Lung (tissue), 12 donors: ENCODE measurements around the gene PLXND1. TPM values are rescaled to one million over a fixed set of nuclear protein-coding genes. Genes with fewer than 3 reads are reported as not detected.
"Not testable (repeated sequence)": the region's sequence is repeated elsewhere in the genome, so short reads cannot be mapped to it uniquely, and the experiment has no call there.

Experiments used
- ATAC-seq: fragments of 200-7000 bp; cut with Tn5 transposase; one replicate; pipeline ENCODE4 v1.9.1; 2020; ENCODE audit warnings: moderate number of reproducible peaks; ENCODE audit not compliant: insufficient read depth, low FRiP score
- DNase-seq, 3 donors: peaks; one replicate each; pipeline ENCODE4 v3.0.0-alpha.2; 2013 to 2017
- H3K27ac ChIP-seq, 2 donors: one replicate each; pipeline ENCODE4 v1.5.1; 2013; ENCODE audit warnings: mild to moderate bottlenecking in 2 of 2, moderate library complexity in 2 of 2, control low read depth in 1 of 2, inconsistent platforms in 1 of 2, low read depth in 1 of 2, low read length in 1 of 2
- H3K27me3 ChIP-seq, 3 donors: one replicate each; pipeline ENCODE4 v1.5.1; 2013; ENCODE audit warnings: low read length in 2 of 3; ENCODE audit not compliant: control insufficient read depth in 3 of 3, insufficient read depth in 3 of 3
- H3K36me3 ChIP-seq, 4 donors: one replicate each; pipeline ENCODE4 v1.5.1; 2013; ENCODE audit warnings: low read length in 4 of 4, mild to moderate bottlenecking in 1 of 4, moderate library complexity in 1 of 4; ENCODE audit not compliant: control insufficient read depth in 4 of 4, insufficient read depth in 4 of 4
- H3K4me1 ChIP-seq, 5 donors: one replicate each; pipeline ENCODE4 v1.5.1; 2013; ENCODE audit warnings: low read length in 5 of 5, mild to moderate bottlenecking in 2 of 5, moderate library complexity in 1 of 5; ENCODE audit not compliant: control insufficient read depth in 5 of 5, insufficient read depth in 5 of 5
- H3K4me3 ChIP-seq: one replicate; pipeline ENCODE4 v1.5.1; 2013; ENCODE audit warnings: mild to moderate bottlenecking, control low read depth, moderate library complexity
- H3K9ac ChIP-seq, 2 donors: one replicate each; pipeline ENCODE4 v1.5.1; 2013; ENCODE audit warnings: low read length in 2 of 2, control low read depth in 1 of 2; ENCODE audit not compliant: insufficient read depth in 1 of 2
- H3K9me3 ChIP-seq, 4 donors: one replicate each; pipeline ENCODE4 v1.5.1; 2013; ENCODE audit warnings: low read length in 3 of 4, mild to moderate bottlenecking in 1 of 4, moderate library complexity in 1 of 4; ENCODE audit not compliant: control insufficient read depth in 4 of 4, insufficient read depth in 3 of 4
- WGBS, 2 donors: extraction: QIAGEN DNeasy Blood & Tissue Kit; methylation state at CpG; one replicate each; pipeline ENCODE4 v1.1.7; 2013; 5-methylcytosine and 5-hydroxymethylcytosine counted together
- polyA plus RNA-seq, 2 donors: library from polyadenylated mRNA; stranded (reverse); fragments of 200-250 nt; gene quantifications; one replicate each; pipeline ENCODE4 v1.2.1, GENCODE V29; 2013
- total RNA-seq, 2 donors: library from RNA; depleted of rRNA in 1 of 2; stranded (reverse); fragments of >200 nt in 1 of 2; gene quantifications; one replicate each; pipeline ENCODE4 v1.2.1, GENCODE V29; 2014 to 2021
- TF ChIP-seq, protein P1 (sequence below): IDR thresholded peaks from 2 replicates; pipeline ENCODE4 v1.5.1; 2012; ENCODE audit warnings: mild to moderate bottlenecking; ENCODE audit errors: control extremely low read depth, extremely low read depth
- donor health status: control.
- donor health status: control.
- donor health status: Bipolar disorder and iron deficiency.
- donor health status: healthy.
- donor health status: DM: yes; HTN: yes; CAD: no.

PLXND1 gene
- total and polyA plus RNA-seq, 4 donors: 128 to 233 (median 180) TPM

DNA sequence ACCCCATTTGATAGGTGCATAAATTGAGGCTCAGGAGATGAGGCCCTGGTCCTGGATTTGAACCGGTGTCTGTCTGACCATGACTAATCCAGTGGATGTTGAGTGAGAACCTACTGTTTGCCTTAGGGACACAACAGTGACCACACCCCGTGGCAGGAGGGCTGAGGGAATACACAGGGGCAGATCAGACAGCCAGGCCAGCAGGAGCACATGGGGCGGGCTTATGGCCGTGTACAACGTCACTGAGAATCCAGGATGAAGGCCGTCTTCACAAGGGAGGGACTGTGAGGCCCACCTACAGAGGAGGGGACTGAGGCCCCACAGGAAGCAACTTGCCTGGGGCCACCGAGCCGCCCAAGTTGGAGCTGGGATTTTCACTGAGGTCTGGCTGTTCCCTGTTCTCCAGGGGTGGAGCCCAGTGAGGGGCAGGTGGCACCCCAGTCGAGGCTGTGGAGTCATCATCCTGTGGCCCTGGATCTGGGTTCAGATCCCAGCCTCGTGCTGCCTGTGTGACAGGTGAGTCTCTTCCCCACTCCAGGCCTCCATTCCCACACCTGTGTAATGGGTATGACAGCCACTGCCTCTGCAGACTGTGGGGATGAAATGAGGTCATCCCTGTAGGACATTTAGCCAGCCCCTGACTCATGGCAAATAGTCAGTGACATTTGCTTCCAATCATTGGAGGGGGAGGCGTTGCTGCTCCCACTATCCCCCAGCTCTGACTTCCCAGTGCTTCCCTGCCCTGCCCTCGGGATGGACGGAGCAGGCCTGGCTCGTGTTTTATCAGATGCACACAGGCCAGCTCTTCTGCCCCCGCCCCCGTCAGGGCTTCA, 6.3 kb upstream of the PLXND1 start:
- Histone ChIP-seq H3K27ac (peak overlapping the region in 1 of 2 donors; percentile 27), H3K36me3 (no peaks in the 10 kb centered on the region), H3K9ac (no peak overlapping the region), H3K4me3 (no peak overlapping the region), H3K27me3 (no peaks in the 10 kb centered on the region), H3K4me1 (peaks cover 0 to 48% (median 19%) of the 10 kb centered on the region in 5 donors), H3K9me3 (no peaks in the 10 kb centered on the region)
- 55 to 66% methylated on average over 16 of the region's 16 CpGs for WGBS, 2 donors
- TF ChIP-seq, protein P1, sequence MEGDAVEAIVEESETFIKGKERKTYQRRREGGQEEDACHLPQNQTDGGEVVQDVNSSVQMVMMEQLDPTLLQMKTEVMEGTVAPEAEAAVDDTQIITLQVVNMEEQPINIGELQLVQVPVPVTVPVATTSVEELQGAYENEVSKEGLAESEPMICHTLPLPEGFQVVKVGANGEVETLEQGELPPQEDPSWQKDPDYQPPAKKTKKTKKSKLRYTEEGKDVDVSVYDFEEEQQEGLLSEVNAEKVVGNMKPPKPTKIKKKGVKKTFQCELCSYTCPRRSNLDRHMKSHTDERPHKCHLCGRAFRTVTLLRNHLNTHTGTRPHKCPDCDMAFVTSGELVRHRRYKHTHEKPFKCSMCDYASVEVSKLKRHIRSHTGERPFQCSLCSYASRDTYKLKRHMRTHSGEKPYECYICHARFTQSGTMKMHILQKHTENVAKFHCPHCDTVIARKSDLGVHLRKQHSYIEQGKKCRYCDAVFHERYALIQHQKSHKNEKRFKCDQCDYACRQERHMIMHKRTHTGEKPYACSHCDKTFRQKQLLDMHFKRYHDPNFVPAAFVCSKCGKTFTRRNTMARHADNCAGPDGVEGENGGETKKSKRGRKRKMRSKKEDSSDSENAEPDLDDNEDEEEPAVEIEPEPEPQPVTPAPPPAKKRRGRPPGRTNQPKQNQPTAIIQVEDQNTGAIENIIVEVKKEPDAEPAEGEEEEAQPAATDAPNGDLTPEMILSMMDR: no peak
- DNase-seq: no peak
- no peak for ATAC-seq

DNA sequence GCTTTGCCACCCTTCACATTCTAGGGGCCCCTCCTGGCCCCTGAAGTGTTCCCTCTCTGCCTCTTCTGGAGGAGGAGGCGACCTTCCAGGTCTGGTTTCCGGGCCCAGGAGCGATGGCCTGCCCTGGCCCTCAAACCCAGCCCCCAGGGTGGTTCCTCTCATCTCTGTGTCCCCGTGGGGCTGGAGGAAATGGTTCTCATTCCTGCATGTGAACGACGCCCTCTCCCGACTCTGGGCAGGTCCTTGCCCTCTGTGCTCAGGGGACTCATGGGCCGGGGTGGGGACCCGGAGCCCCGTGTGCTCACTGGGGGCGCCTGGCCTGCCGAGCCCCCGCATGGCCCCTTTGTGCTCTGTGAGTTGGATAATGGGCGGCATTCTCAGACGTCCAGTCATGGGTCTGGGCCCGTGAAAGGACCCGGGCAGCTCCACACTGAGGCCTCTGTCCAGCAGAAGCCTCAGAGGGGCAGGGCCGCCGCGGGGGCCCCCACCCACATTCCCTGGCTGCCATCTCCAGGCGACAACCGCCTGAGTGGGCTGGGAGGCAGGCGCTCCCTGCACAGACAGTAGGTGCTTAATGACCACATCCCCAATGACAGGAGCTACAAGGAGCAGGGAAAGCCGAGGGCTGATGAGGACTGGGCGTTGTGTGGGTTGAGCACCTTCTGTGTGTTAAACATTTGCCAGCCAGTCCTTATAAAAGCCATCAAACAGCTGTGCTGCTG, 5.5 kb upstream of the PLXND1 start:
- H3K4me1 ChIP-seq: peaks cover 0 to 47% (median 23%) of the 10 kb centered on the region in 5 donors
- H3K4me3 ChIP-seq: no peak overlapping the region
- ATAC-seq (no peak), DNase-seq (no peak)
- no peaks in the 10 kb centered on the region for H3K27me3 ChIP-seq
- H3K9ac ChIP-seq: no peak overlapping the region
- TF ChIP-seq, protein P1: no peak
- WGBS, 2 donors: 33 to 47% methylated on average over 24 to 25 of the region's 25 CpGs
- H3K36me3 ChIP-seq: no peaks in the 10 kb centered on the region
- H3K9me3 ChIP-seq: no peaks in the 10 kb centered on the region
- H3K27ac ChIP-seq: peak overlapping the region in 1 of 2 donors; percentile 27

DNA sequence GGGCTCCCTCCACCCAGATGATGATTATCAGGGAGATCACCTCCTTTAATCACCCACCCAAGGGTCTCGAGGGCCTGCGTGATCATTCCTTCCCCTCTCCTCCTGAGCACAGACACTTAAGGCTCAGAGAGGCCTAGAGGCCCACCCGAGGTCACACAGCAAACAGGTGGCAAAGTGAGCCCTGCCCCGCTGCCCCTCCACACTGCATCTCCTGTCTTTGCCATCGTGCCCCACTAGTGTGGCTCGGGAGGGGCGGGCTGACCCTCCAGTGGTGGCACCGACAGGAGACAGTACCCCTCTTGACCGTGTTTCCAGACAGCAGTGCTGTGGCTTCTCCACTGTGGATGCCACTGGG, 4.9 kb upstream of the PLXND1 start:
- TF ChIP-seq, protein P1: no peak
- no peak overlapping the region for H3K4me3 ChIP-seq
- no peak for DNase-seq
- peaks cover 0 to 47% (median 21%) of the 10 kb centered on the region in 5 donors for H3K4me1 ChIP-seq
- WGBS, 2 donors: 74 to 80% methylated on average over 9 of the region's 9 CpGs
- H3K36me3 ChIP-seq: no peaks in the 10 kb centered on the region
- H3K27ac ChIP-seq: peak overlapping the region in 1 of 2 donors; percentile 27
- no peak overlapping the region for H3K9ac ChIP-seq
- no peaks in the 10 kb centered on the region for H3K9me3 ChIP-seq
- H3K27me3 ChIP-seq: no peaks in the 10 kb centered on the region
- no peak for ATAC-seq

DNA sequence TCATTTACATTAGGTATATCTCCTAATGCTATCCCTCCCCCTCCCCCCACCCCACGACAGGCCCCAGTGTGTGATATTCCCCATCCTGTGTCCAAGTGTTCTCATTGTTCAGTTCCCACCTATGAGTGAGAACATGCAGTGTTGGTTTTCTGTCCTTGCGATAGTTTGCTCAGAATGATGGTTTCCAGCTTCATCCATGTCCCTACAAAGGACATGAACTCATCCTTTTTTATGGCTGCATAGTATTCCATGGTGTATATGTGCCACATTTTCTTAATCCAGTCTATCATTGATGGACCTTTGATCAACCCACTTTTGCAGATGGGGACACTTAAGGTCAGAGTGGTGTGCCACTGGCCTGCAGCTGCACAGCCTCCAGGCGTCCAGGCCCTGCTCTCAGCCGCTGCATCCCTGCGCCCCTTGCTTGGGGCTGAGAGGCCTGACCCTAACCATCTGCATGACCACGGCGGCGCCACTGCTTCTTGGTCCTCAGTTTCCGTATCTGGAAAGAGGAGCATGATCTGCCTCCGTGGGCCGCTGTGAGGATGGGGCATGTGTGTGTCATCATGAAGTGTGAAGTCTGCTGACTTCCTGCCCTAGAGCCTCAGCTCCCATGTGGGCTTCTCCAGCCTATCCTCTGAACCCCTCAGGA, 4.4 kb upstream of the PLXND1 start:
- H3K9me3 ChIP-seq, H3K4me3 ChIP-seq, H3K9ac ChIP-seq, ATAC-seq, H3K27me3 ChIP-seq, H3K36me3 ChIP-seq, DNase-seq: not testable (repeated sequence)
- 93 to 94% methylated on average over 10 to 11 of the region's 11 CpGs for WGBS, 2 donors
- H3K27ac ChIP-seq: peak overlapping the region in 1 of 2 donors; percentile 27
- peaks cover 0 to 42% (median 16%) of the 10 kb centered on the region in 5 donors for H3K4me1 ChIP-seq
